Measurements from ENCODE around the gene TMEM121. TPM values are rescaled to one million over a fixed set of nuclear protein-coding genes. Genes with fewer than 3 reads are reported as not detected.
"Not testable (repeated sequence)": the region's sequence is repeated elsewhere in the genome, so short reads cannot be mapped to it uniquely, and the experiment has no call there.

The TMEM121 gene
- total RNA-seq, 1 experiment from 2014 or later = not detected

- no peaks in the 10 kb centered on the region for H3K9me2 ChIP-seq (replicated peaks; ENCODE audit: insufficient read depth, low read length)
- no peak for DNase-seq
- no peaks in the 10 kb centered on the region for H3K79me2 ChIP-seq (ENCODE audit: low read length)
Measured at GRCh38 chr14:105554022-105554421, 27.6 kb downstream of the TMEM121 start.

GRCh38 chr14:105554523-105554922 is 28.1 kb downstream of the TMEM121 start:
- H2AFZ ChIP-seq (ENCODE audit: low read length) = no peak overlapping the region
- H3K27me3 ChIP-seq (ENCODE audit: low read length) = no peaks in the 10 kb centered on the region

More at GRCh38 chr14:105554022-105554421, 27.6 kb downstream of the TMEM121 start:
- H4K20me1 ChIP-seq (ENCODE audit: insufficient read depth, low read depth, low read length) = no peaks in the 10 kb centered on the region
- H2AFZ ChIP-seq (ENCODE audit: low read length) = no peak overlapping the region
- no peak overlapping the region for H3K4me3 ChIP-seq (ENCODE audit: low read length)
- H3K27me3 ChIP-seq (ENCODE audit: low read length) = no peaks in the 10 kb centered on the region
- no peaks in the 10 kb centered on the region for H3K36me3 ChIP-seq (ENCODE audit: insufficient read depth, low read length)
- no peak overlapping the region for H3K9ac ChIP-seq (ENCODE audit: low read length)
- no peak overlapping the region for H3K27ac ChIP-seq (ENCODE audit: low read length)
- 0 out of 2 replicates have a peak, but pooled peaks cover 3% of the 10 kb centered on the region for H3K9me3 ChIP-seq (ENCODE audit: low read length)
- H3K4me1 ChIP-seq (ENCODE audit: low read length) = peaks cover 4% of the 10 kb centered on the region
- H3K4me2 ChIP-seq (ENCODE audit: low read depth, low read length, poor library complexity, severe bottlenecking) = no peak overlapping the region

DNA sequence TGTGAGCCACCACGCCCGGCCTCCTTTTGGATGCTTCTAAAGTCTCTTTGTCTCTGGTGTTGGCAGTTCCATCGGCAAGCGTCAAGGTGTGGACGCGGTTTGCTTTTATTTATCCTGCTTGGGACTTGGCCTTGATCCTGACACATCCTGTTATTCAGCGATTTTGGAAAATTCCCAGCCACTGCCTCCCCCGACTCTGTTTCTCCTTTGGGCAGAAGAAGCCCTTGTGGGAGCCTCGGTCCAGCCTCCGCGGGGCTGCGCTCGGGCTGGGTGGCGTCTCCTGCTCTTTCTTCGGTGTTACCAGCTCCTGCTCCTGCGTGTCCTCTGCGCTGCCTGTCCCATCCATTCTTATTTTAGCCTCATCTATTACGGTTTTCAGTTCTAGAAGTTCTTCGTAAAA is 31.3 kb downstream of the TMEM121 start:
- not testable (repeated sequence) for H3K9me2 ChIP-seq (replicated peaks; ENCODE audit: insufficient read depth, low read length); H3K4me3 ChIP-seq (ENCODE audit: low read length); H2AFZ ChIP-seq (ENCODE audit: low read length); H3K9ac ChIP-seq (ENCODE audit: low read length); H3K79me2 ChIP-seq (ENCODE audit: low read length); H3K4me2 ChIP-seq (ENCODE audit: low read depth, low read length, poor library complexity, severe bottlenecking); DNase-seq; H3K27ac ChIP-seq (ENCODE audit: low read length); H3K9me3 ChIP-seq (ENCODE audit: low read length); H3K27me3 ChIP-seq (ENCODE audit: low read length); H4K20me1 ChIP-seq (ENCODE audit: insufficient read depth, low read depth, low read length); H3K36me3 ChIP-seq (ENCODE audit: insufficient read depth, low read length)
- peaks cover 21% of the 10 kb centered on the region for H3K4me1 ChIP-seq (ENCODE audit: low read length)

More at GRCh38 chr14:105554523-105554922, 28.1 kb downstream of the TMEM121 start:
- no peak overlapping the region for H3K27ac ChIP-seq (ENCODE audit: low read length)
- no peaks in the 10 kb centered on the region for H3K79me2 ChIP-seq (ENCODE audit: low read length)
- H3K9me2 ChIP-seq (replicated peaks; ENCODE audit: insufficient read depth, low read length) = no peaks in the 10 kb centered on the region
- H3K4me1 ChIP-seq (ENCODE audit: low read length) = peaks cover 9% of the 10 kb centered on the region
- no peak overlapping the region for H3K9ac ChIP-seq (ENCODE audit: low read length)
- H4K20me1 ChIP-seq (ENCODE audit: insufficient read depth, low read depth, low read length) = no peaks in the 10 kb centered on the region
- no peak for DNase-seq
- H3K4me3 ChIP-seq (ENCODE audit: low read length) = no peak overlapping the region
- H3K9me3 ChIP-seq (ENCODE audit: low read length) = no peaks in the 10 kb centered on the region
- H3K4me2 ChIP-seq (ENCODE audit: low read depth, low read length, poor library complexity, severe bottlenecking) = no peak overlapping the region
- no peaks in the 10 kb centered on the region for H3K36me3 ChIP-seq (ENCODE audit: insufficient read depth, low read length)

DNA sequence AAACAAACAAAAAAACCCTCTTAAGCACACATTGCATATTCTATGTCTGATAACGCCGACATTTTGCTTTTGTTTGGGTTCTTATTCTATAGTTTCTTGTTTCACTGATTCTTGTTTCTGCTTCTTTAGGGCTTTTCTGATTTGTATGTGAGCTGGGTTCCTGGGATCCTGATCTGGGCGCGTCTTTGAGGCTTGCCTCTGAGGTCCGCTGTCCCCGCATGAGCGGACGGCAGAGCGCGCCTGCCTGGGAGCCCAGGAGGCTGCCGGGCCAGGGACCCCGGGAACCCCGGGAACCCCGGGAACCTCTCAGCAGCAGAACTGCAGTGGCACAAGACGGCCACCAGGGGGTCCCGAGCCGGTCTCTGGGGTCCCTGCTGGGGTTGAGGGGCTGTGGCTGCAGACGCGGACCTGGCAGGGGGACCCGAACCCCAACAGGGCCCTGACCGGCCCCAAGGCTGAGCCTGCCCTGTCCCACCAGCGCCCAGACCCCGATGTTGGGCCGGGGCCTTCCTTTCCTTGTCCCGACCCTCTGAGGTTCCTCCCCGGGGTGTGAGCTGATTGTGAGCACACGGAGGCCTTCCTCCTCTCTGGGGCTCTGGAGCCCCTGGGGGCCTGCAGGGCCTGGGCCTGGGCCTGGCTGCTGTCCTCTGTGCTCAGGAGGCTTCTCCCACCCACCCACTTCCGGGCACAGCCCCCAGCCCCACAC is 32.2 kb downstream of the TMEM121 start:
- H3K9me2 ChIP-seq (replicated peaks; ENCODE audit: insufficient read depth, low read length); H3K36me3 ChIP-seq (ENCODE audit: insufficient read depth, low read length); H3K9me3 ChIP-seq (ENCODE audit: low read length); H3K27ac ChIP-seq (ENCODE audit: low read length); H4K20me1 ChIP-seq (ENCODE audit: insufficient read depth, low read depth, low read length); H2AFZ ChIP-seq (ENCODE audit: low read length); H3K79me2 ChIP-seq (ENCODE audit: low read length); H3K27me3 ChIP-seq (ENCODE audit: low read length): not testable (repeated sequence)
- DNase-seq = peak; percentile 75
- peak overlapping the region; percentile 78 for H3K9ac ChIP-seq (ENCODE audit: low read length)
- H3K4me2 ChIP-seq (ENCODE audit: low read depth, low read length, poor library complexity, severe bottlenecking) = peak overlapping the region; percentile 63
- peaks cover 30% of the 10 kb centered on the region for H3K4me1 ChIP-seq (ENCODE audit: low read length)
- peak overlapping the region; percentile 38; the same call in 1 of the 2 replicates for H3K4me3 ChIP-seq (ENCODE audit: low read length)

- Histone ChIP-seq H3K4me2 (ENCODE audit: low read depth, low read length, poor library complexity, severe bottlenecking) (peak overlapping the region; percentile 63), H3K9ac (ENCODE audit: low read length) (peak overlapping the region; percentile 78), H3K4me3 (ENCODE audit: low read length) (peak overlapping the region; percentile 38; the same call in 1 of the 2 replicates), H3K4me1 (ENCODE audit: low read length) (peaks cover 39% of the 10 kb centered on the region)
- not testable (repeated sequence) for H3K27ac ChIP-seq (ENCODE audit: low read length); H3K27me3 ChIP-seq (ENCODE audit: low read length); H3K36me3 ChIP-seq (ENCODE audit: insufficient read depth, low read length); H2AFZ ChIP-seq (ENCODE audit: low read length); H3K9me2 ChIP-seq (replicated peaks; ENCODE audit: insufficient read depth, low read length); H4K20me1 ChIP-seq (ENCODE audit: insufficient read depth, low read depth, low read length); H3K79me2 ChIP-seq (ENCODE audit: low read length); H3K9me3 ChIP-seq (ENCODE audit: low read length)
- peak; percentile 71 for DNase-seq
Measured at GRCh38 chr14:105559384-105560047, 33.1 kb downstream of the TMEM121 start.

DNA sequence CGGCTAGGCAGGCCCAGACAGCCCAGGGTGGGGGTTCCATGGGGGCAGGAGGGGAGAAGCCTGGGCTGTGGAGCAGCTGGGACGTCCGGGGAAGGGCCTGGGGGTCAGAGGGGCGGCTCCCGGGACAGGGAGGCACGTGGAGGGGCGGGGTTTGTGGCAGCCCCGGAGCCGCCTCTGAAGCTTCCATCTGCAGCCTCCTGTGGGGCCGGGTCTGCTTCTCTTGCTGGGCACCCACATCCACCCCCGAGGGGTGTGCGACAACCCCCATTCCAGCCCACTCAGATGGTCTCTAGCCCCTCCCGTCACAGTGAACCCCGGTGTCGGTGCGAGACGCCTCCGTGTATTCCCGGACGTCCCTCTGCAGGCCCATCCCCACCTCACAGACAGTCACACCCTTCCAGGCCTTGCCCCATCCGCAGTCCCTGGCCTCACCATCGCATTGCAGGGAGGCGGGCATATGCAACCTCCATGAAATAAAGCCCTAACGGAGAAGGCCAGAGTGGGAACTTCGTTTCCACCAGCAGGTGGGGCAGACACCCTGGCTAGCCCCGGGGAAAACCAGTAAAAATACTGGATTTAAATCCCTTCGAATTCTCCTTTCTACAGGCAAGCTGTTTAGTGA is 33.8 kb downstream of the TMEM121 start:
- peak overlapping the region; percentile 35 for H3K4me2 ChIP-seq (ENCODE audit: low read depth, low read length, poor library complexity, severe bottlenecking)
- DNase-seq = not testable (repeated sequence)

GRCh38 chr14:105561345-105561744 is 35.0 kb downstream of the TMEM121 start:
- Histone ChIP-seq H3K9ac (ENCODE audit: low read length) (peak overlapping the region; percentile 79), H3K4me1 (ENCODE audit: low read length) (peaks cover 52% of the 10 kb centered on the region), H3K27ac (ENCODE audit: low read length) (peak overlapping the region; percentile 97), H3K4me2 (ENCODE audit: low read depth, low read length, poor library complexity, severe bottlenecking) (peak overlapping the region; percentile 59)
- H3K9me2 ChIP-seq (replicated peaks; ENCODE audit: insufficient read depth, low read length); H3K79me2 ChIP-seq (ENCODE audit: low read length); H3K27me3 ChIP-seq (ENCODE audit: low read length); H2AFZ ChIP-seq (ENCODE audit: low read length); H3K36me3 ChIP-seq (ENCODE audit: insufficient read depth, low read length); H3K4me3 ChIP-seq (ENCODE audit: low read length); H3K9me3 ChIP-seq (ENCODE audit: low read length); H4K20me1 ChIP-seq (ENCODE audit: insufficient read depth, low read depth, low read length): not testable (repeated sequence)
- DNase-seq = peak; percentile 67

More for the DNA sequence above, 33.8 kb downstream of the TMEM121 start:
- H3K36me3 ChIP-seq (ENCODE audit: insufficient read depth, low read length); H4K20me1 ChIP-seq (ENCODE audit: insufficient read depth, low read depth, low read length); H3K27me3 ChIP-seq (ENCODE audit: low read length); H3K4me3 ChIP-seq (ENCODE audit: low read length); H2AFZ ChIP-seq (ENCODE audit: low read length); H3K9me3 ChIP-seq (ENCODE audit: low read length); H3K79me2 ChIP-seq (ENCODE audit: low read length); H3K9me2 ChIP-seq (replicated peaks; ENCODE audit: insufficient read depth, low read length): not testable (repeated sequence)
- H3K4me1 ChIP-seq (ENCODE audit: low read length) = peaks cover 45% of the 10 kb centered on the region
- H3K9ac ChIP-seq (ENCODE audit: low read length) = peak overlapping the region; percentile 58; the same call in 1 of the 2 replicates
- peak overlapping the region; percentile 97 for H3K27ac ChIP-seq (ENCODE audit: low read length)

GRCh38 chr14:105562713-105563346 is 36.4 kb downstream of the TMEM121 start:
- no peak overlapping the region for H2AFZ ChIP-seq (ENCODE audit: low read length)
- no peak overlapping the region for H3K4me3 ChIP-seq (ENCODE audit: low read length)
- peak; percentile 52 for DNase-seq
- no peaks in the 10 kb centered on the region for H4K20me1 ChIP-seq (ENCODE audit: insufficient read depth, low read depth, low read length)
- H3K36me3 ChIP-seq (ENCODE audit: insufficient read depth, low read length) = no peaks in the 10 kb centered on the region
- no peaks in the 10 kb centered on the region for H3K9me3 ChIP-seq (ENCODE audit: low read length)
- peaks cover 63% of the 10 kb centered on the region for H3K4me1 ChIP-seq (ENCODE audit: low read length)
- H3K27me3 ChIP-seq (ENCODE audit: low read length) = no peaks in the 10 kb centered on the region
- peak overlapping the region; percentile 94 for H3K27ac ChIP-seq (ENCODE audit: low read length)
- peak overlapping the region; percentile 58 for H3K9ac ChIP-seq (ENCODE audit: low read length)
- no peaks in the 10 kb centered on the region for H3K9me2 ChIP-seq (replicated peaks; ENCODE audit: insufficient read depth, low read length)
- peak overlapping the region; percentile 1 for H3K4me2 ChIP-seq (ENCODE audit: low read depth, low read length, poor library complexity, severe bottlenecking)
- no peaks in the 10 kb centered on the region for H3K79me2 ChIP-seq (ENCODE audit: low read length)
